ENCODE data around the gene KAZN.

KAZN gene

DNA sequence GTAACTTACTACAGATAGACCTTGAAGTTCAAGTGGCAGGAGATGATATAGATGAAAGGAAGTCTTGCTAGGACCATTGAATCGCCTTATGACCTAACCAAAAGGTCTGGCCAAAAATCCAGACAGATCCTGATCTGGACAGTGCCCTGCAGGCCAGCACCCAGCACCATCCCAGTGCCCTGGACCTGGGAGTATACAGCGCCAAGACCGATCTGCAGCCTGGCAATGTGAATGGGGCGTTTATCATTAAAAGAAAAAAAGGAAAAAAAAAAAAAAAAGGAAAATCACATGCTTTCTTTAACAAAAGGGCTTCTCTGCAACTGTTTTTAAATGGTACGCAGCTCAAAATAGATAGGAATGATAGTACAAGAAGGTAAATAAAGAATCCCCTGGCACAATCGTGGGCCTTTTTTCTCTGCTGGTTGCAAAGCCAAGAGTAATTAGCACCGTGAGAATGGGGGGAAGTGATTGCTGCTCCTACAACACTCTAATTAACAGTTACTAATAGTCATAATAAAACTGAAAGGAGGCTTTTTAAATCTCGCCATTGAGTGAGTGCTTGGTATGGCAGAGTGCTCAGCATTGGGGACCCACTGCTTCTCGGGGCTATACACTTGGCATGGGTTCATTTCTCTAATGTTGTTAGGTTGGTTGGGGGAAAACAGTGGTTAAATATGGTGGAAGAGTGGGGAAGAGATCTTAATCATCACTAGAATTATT, 146.7 kb downstream of the KAZN start:
- Histone ChIP-seq H2BK15ac (ENCODE audit: low read depth, poor library complexity, severe bottlenecking) (no peak overlapping the region), H4K8ac (ENCODE audit: low read length) (no peak overlapping the region), H3K36me3 (ENCODE audit: control insufficient read depth in 1 of 2, insufficient read depth in 2 of 2, low read depth in 1 of 2, low read length in 2 of 2) (no peaks in the 10 kb centered on the region), H2BK5ac (ENCODE audit: low read depth, low read length, poor library complexity, severe bottlenecking) (no peak overlapping the region), H3K9ac (ENCODE audit: low read length) (no peak overlapping the region), H2AFZ (ENCODE audit: low read depth, low read length) (no peak overlapping the region), H3K4me1 (ENCODE audit: control insufficient read depth, insufficient read depth, low read depth, low read length) (peaks cover 10% of the 10 kb centered on the region), H3K9me3 (ENCODE audit: control insufficient read depth, low read length) (no peaks in the 10 kb centered on the region), H4K91ac (ENCODE audit: low read length) (no peak overlapping the region), H3K23ac (ENCODE audit: low read length in 2 of 2) (no peak overlapping the region), H2BK12ac (ENCODE audit: low read length in 2 of 2) (no peak overlapping the region), H3K79me1 (replicated peaks; ENCODE audit: low read length, poor library complexity, severe bottlenecking) (no peaks in the 10 kb centered on the region), H3K14ac (ENCODE audit: low read length in 2 of 2) (no peak overlapping the region), H3K4me2 (ENCODE audit: low read length, poor library complexity, severe bottlenecking) (no peak overlapping the region), H2BK120ac (ENCODE audit: low read depth, low read length) (no peak overlapping the region), H3K4ac (ENCODE audit: low read depth in 1 of 2, low read length in 2 of 2) (no peak overlapping the region), H3K4me3 (ENCODE audit: insufficient read depth in 1 of 2, low read depth in 1 of 2, low read length in 2 of 2) (no peak overlapping the region), H3K18ac (ENCODE audit: low read depth in 1 of 2, low read length in 2 of 2) (no peak overlapping the region), H3K27me3 (ENCODE audit: control insufficient read depth in 1 of 2, insufficient read depth in 1 of 2, low read length in 2 of 2) (no peaks in the 10 kb centered on the region), H3K27ac (ENCODE audit: low read length, poor library complexity, severe bottlenecking) (no peak overlapping the region), H2AK5ac (ENCODE audit: low read length, severe bottlenecking) (no peak overlapping the region)
- 92% methylated on average over 4 of the region's 9 CpGs for WGBS
- no peak for DNase-seq

GRCh38 chr1:14745789-14746188, 147.3 kb downstream of the KAZN start:
- H3K9me3 ChIP-seq (ENCODE audit: control insufficient read depth, low read length), result no peaks in the 10 kb centered on the region
- no peaks in the 10 kb centered on the region for H3K79me1 ChIP-seq (replicated peaks; ENCODE audit: low read length, poor library complexity, severe bottlenecking)
- H3K14ac ChIP-seq (ENCODE audit: low read length in 2 of 2), result no peak overlapping the region
- H3K4me1 ChIP-seq (ENCODE audit: control insufficient read depth, insufficient read depth, low read depth, low read length), result peaks cover 9% of the 10 kb centered on the region
- H3K4me2 ChIP-seq (ENCODE audit: low read length, poor library complexity, severe bottlenecking), result no peak overlapping the region
- H3K36me3 ChIP-seq (ENCODE audit: control insufficient read depth in 1 of 2, insufficient read depth in 2 of 2, low read depth in 1 of 2, low read length in 2 of 2), result no peaks in the 10 kb centered on the region
- H3K9ac ChIP-seq (ENCODE audit: low read length), result no peak overlapping the region
- WGBS, result 83% methylated on average over 5 of the region's 6 CpGs
- no peak overlapping the region for H4K91ac ChIP-seq (ENCODE audit: low read length)
- H2AFZ ChIP-seq (ENCODE audit: low read depth, low read length), result no peak overlapping the region
- no peak overlapping the region for H2BK120ac ChIP-seq (ENCODE audit: low read depth, low read length)
- no peak for DNase-seq
- H3K18ac ChIP-seq (ENCODE audit: low read depth in 1 of 2, low read length in 2 of 2), result no peak overlapping the region
- no peak overlapping the region for H2BK5ac ChIP-seq (ENCODE audit: low read depth, low read length, poor library complexity, severe bottlenecking)
- H3K4ac ChIP-seq (ENCODE audit: low read depth in 1 of 2, low read length in 2 of 2), result no peak overlapping the region
- H2AK5ac ChIP-seq (ENCODE audit: low read length, severe bottlenecking), result no peak overlapping the region
- H2BK12ac ChIP-seq (ENCODE audit: low read length in 2 of 2), result no peak overlapping the region
- no peak overlapping the region for H3K23ac ChIP-seq (ENCODE audit: low read length in 2 of 2)
- H3K27ac ChIP-seq (ENCODE audit: low read length, poor library complexity, severe bottlenecking), result no peak overlapping the region
- no peak overlapping the region for H2BK15ac ChIP-seq (ENCODE audit: low read depth, poor library complexity, severe bottlenecking)
- no peaks in the 10 kb centered on the region for H3K27me3 ChIP-seq (ENCODE audit: control insufficient read depth in 1 of 2, insufficient read depth in 1 of 2, low read length in 2 of 2)
- no peak overlapping the region for H3K4me3 ChIP-seq (ENCODE audit: insufficient read depth in 1 of 2, low read depth in 1 of 2, low read length in 2 of 2)
- H4K8ac ChIP-seq (ENCODE audit: low read length), result no peak overlapping the region

- no peaks in the 10 kb centered on the region for H3K9me3 ChIP-seq (ENCODE audit: control insufficient read depth, low read length)
- no peaks in the 10 kb centered on the region for H3K36me3 ChIP-seq (ENCODE audit: control insufficient read depth in 1 of 2, insufficient read depth in 2 of 2, low read depth in 1 of 2, low read length in 2 of 2)
- H3K79me1 ChIP-seq (replicated peaks; ENCODE audit: low read length, poor library complexity, severe bottlenecking), result no peaks in the 10 kb centered on the region
- H2BK15ac ChIP-seq (ENCODE audit: low read depth, poor library complexity, severe bottlenecking), result no peak overlapping the region
- H2BK5ac ChIP-seq (ENCODE audit: low read depth, low read length, poor library complexity, severe bottlenecking), result no peak overlapping the region
- H3K4me1 ChIP-seq (ENCODE audit: control insufficient read depth, insufficient read depth, low read depth, low read length), result peaks cover 5% of the 10 kb centered on the region
- H2AK5ac ChIP-seq (ENCODE audit: low read length, severe bottlenecking), result no peak overlapping the region
- no peak overlapping the region for H4K8ac ChIP-seq (ENCODE audit: low read length)
- H2BK120ac ChIP-seq (ENCODE audit: low read depth, low read length), result no peak overlapping the region
- H3K23ac ChIP-seq (ENCODE audit: low read length in 2 of 2), result no peak overlapping the region
- no peak overlapping the region for H3K14ac ChIP-seq (ENCODE audit: low read length in 2 of 2)
- no peak overlapping the region for H3K27ac ChIP-seq (ENCODE audit: low read length, poor library complexity, severe bottlenecking)
- DNase-seq, result no peak
- H3K4me3 ChIP-seq (ENCODE audit: insufficient read depth in 1 of 2, low read depth in 1 of 2, low read length in 2 of 2), result no peak overlapping the region
- H3K4ac ChIP-seq (ENCODE audit: low read depth in 1 of 2, low read length in 2 of 2), result no peak overlapping the region
- no peak overlapping the region for H4K91ac ChIP-seq (ENCODE audit: low read length)
- H3K18ac ChIP-seq (ENCODE audit: low read depth in 1 of 2, low read length in 2 of 2), result no peak overlapping the region
- no peak overlapping the region for H2BK12ac ChIP-seq (ENCODE audit: low read length in 2 of 2)
- no peak overlapping the region for H3K4me2 ChIP-seq (ENCODE audit: low read length, poor library complexity, severe bottlenecking)
- no peak overlapping the region for H2AFZ ChIP-seq (ENCODE audit: low read depth, low read length)
- H3K27me3 ChIP-seq (ENCODE audit: control insufficient read depth in 1 of 2, insufficient read depth in 1 of 2, low read length in 2 of 2), result no peaks in the 10 kb centered on the region
- no peak overlapping the region for H3K9ac ChIP-seq (ENCODE audit: low read length)
- whole genome bisulfite sequencing, result over 99% methylated on average over 3 of the region's 4 CpGs
These were observed 147.9 kb downstream of the KAZN start for GRCh38 chr1:14746393-14746792.

GRCh38 chr1:14748151-14748550, 149.7 kb downstream of the KAZN start:
- Histone ChIP-seq H3K27me3 (ENCODE audit: control insufficient read depth in 1 of 2, insufficient read depth in 1 of 2, low read length in 2 of 2) (no peaks in the 10 kb centered on the region), H3K9me3 (ENCODE audit: control insufficient read depth, low read length) (peaks cover 6% of the 10 kb centered on the region), H3K36me3 (ENCODE audit: control insufficient read depth in 1 of 2, insufficient read depth in 2 of 2, low read depth in 1 of 2, low read length in 2 of 2) (no peaks in the 10 kb centered on the region), H3K79me1 (replicated peaks; ENCODE audit: low read length, poor library complexity, severe bottlenecking) (no peaks in the 10 kb centered on the region), H3K23ac (ENCODE audit: low read length in 2 of 2) (no peak overlapping the region), H2AFZ (ENCODE audit: low read depth, low read length) (no peak overlapping the region), H2BK12ac (ENCODE audit: low read length in 2 of 2) (no peak overlapping the region), H3K4me3 (ENCODE audit: insufficient read depth in 1 of 2, low read depth in 1 of 2, low read length in 2 of 2) (no peak overlapping the region), H3K4ac (ENCODE audit: low read depth in 1 of 2, low read length in 2 of 2) (no peak overlapping the region), H2BK120ac (ENCODE audit: low read depth, low read length) (no peak overlapping the region), H4K91ac (ENCODE audit: low read length) (no peak overlapping the region), H2AK5ac (ENCODE audit: low read length, severe bottlenecking) (no peak overlapping the region), H3K18ac (ENCODE audit: low read depth in 1 of 2, low read length in 2 of 2) (no peak overlapping the region), H2BK5ac (ENCODE audit: low read depth, low read length, poor library complexity, severe bottlenecking) (no peak overlapping the region), H3K4me1 (ENCODE audit: control insufficient read depth, insufficient read depth, low read depth, low read length) (no peaks in the 10 kb centered on the region), H2BK15ac (ENCODE audit: low read depth, poor library complexity, severe bottlenecking) (no peak overlapping the region), H3K9ac (ENCODE audit: low read length) (no peak overlapping the region), H3K27ac (ENCODE audit: low read length, poor library complexity, severe bottlenecking) (no peak overlapping the region), H4K8ac (ENCODE audit: low read length) (no peak overlapping the region), H3K14ac (ENCODE audit: low read length in 2 of 2) (no peak overlapping the region), H3K4me2 (ENCODE audit: low read length, poor library complexity, severe bottlenecking) (no peak overlapping the region)
- no peak for DNase-seq
- WGBS, result 76% methylated on average over 5 of the region's 5 CpGs
